HepG2 (cell line): ENCODE results near the gene NCBP2. TPM values are rescaled to one million over a fixed set of nuclear protein-coding genes. Genes with fewer than 3 reads are reported as not detected.

Source experiments
- NONO ChIP-seq, 2 experiments: fragments of 450-650 bp in 1 of 2; sonication (generic) in 1 of 2; formaldehyde crosslinking in 1 of 2; IDR thresholded peaks in 1 of 2; conservative IDR thresholded peaks in 1 of 2; 2 replicates each; pipeline versions ENCODE4 v1.6.1 to v1.8.0; 2017 to 2022; ENCODE audit warnings: mild to moderate bottlenecking in 1 of 2, missing genetic modification reagents in 1 of 2, moderate library complexity in 1 of 2
- SMYD3 ChIP-seq: sonication (generic); formaldehyde crosslinking; IDR thresholded peaks from 2 replicates; pipeline ENCODE4 v1.8.1; 2023; ENCODE audit warnings: mild to moderate bottlenecking, missing genetic modification reagents
- STAG1 ChIP-seq: sonication (generic); formaldehyde crosslinking; IDR thresholded peaks from 2 replicates; pipeline ENCODE4 v1.4.0; 2020; ENCODE audit warnings: missing genetic modification reagents
- ZBTB21 ChIP-seq: sonication (generic); formaldehyde crosslinking; IDR thresholded peaks from 2 replicates; pipeline ENCODE4 v1.4.0; 2020; ENCODE audit warnings: missing genetic modification reagents
- ZBTB7A ChIP-seq: sonication (generic); formaldehyde crosslinking; IDR thresholded peaks from 2 replicates; pipeline ENCODE4 v1.8.0; 2022; ENCODE audit warnings: mild to moderate bottlenecking, missing genetic modification reagents
- ZNF274 ChIP-seq: sonication (generic); formaldehyde crosslinking; IDR thresholded peaks from 2 replicates; pipeline ENCODE4 v1.5.1; 2020; ENCODE audit warnings: mild to moderate bottlenecking, missing genetic modification reagents
- ZNF460 ChIP-seq: sonication (generic); formaldehyde crosslinking; IDR thresholded peaks from 2 replicates; pipeline ENCODE4 v1.5.1; 2020; ENCODE audit warnings: missing genetic modification reagents, mild to moderate bottlenecking, borderline replicate concordance
- ZNF615 ChIP-seq: sonication (generic); formaldehyde crosslinking; IDR thresholded peaks from 2 replicates; pipeline ENCODE4 v1.5.0; 2020; ENCODE audit warnings: mild to moderate bottlenecking, missing genetic modification reagents, borderline replicate concordance
- ZNF724P ChIP-seq: sonication (generic); formaldehyde crosslinking; IDR thresholded peaks from 2 replicates; pipeline ENCODE4 v1.8.0; 2022; ENCODE audit warnings: missing genetic modification reagents, borderline replicate concordance
- ZNF782 ChIP-seq: sonication (generic); formaldehyde crosslinking; IDR thresholded peaks from 2 replicates; pipeline ENCODE4 v1.4.0; 2020; ENCODE audit warnings: missing genetic modification reagents, mild to moderate bottlenecking, borderline replicate concordance
- ZNF841 ChIP-seq: sonication (generic); formaldehyde crosslinking; IDR thresholded peaks from 2 replicates; pipeline ENCODE4 v1.8.1; 2023; ENCODE audit warnings: missing genetic modification reagents, borderline replicate concordance
- polyA plus RNA-seq, 8 experiments: library from polyadenylated mRNA; depleted of rRNA in 3 of 8; stranded (reverse) in 7 of 8; unstranded in 1 of 8; fragments of >200 nt; fragmentation: Illumina TruSeq in 4 of 8; extraction: Trizol in 4 of 8; gene quantifications; 2 replicates each; pipeline versions ENCODE4 v1.2.1 to v1.2.3, GENCODE V29; 2011 to 2016; ENCODE audit warnings: low read depth in 4 of 8, missing spikeins in 1 of 8, mixed read lengths in 1 of 8; ENCODE audit not compliant: insufficient read depth in 1 of 8
- total RNA-seq, 5 experiments: library from RNA; depleted of rRNA; stranded (reverse); fragments of >200 nt; fragmentation: Illumina TruSeq; extraction: Trizol; gene quantifications; 2 replicates each; pipeline ENCODE4 v1.2.3, GENCODE V29; 2016; ENCODE audit warnings: low read depth in 1 of 5
- TF ChIP-seq, protein P1 (sequence below): sonication (generic); formaldehyde crosslinking; IDR thresholded peaks from 2 replicates; pipeline ENCODE4 v1.9.0; 2021; ENCODE audit warnings: missing genetic modification reagents, borderline replicate concordance
- TF ChIP-seq, protein P2 (sequence below): sonication (generic); formaldehyde crosslinking; IDR thresholded peaks from 2 replicates; pipeline ENCODE4 v1.8.1; 2023; ENCODE audit warnings: mild to moderate bottlenecking, missing genetic modification reagents
- TF ChIP-seq, protein P3 (sequence below): sonication (generic); formaldehyde crosslinking; IDR thresholded peaks from 2 replicates; pipeline ENCODE4 v1.5.0; 2020; ENCODE audit warnings: missing genetic modification reagents
- TF ChIP-seq, protein P4 (sequence below): IDR thresholded peaks from 2 replicates; pipeline ENCODE4 v1.6.1; 2016; ENCODE audit warnings: low read depth
- TF ChIP-seq, protein P5 (sequence below): sonication (generic); formaldehyde crosslinking; IDR thresholded peaks from 2 replicates; pipeline ENCODE4 v1.4.0; 2020; ENCODE audit warnings: missing genetic modification reagents, mild to moderate bottlenecking, borderline replicate concordance
- TF ChIP-seq, protein P6 (sequence below): sonication (generic); formaldehyde crosslinking; IDR thresholded peaks from 2 replicates; pipeline ENCODE4 v1.4.0; 2020; ENCODE audit warnings: mild to moderate bottlenecking, missing genetic modification reagents
- TF ChIP-seq, protein P7 (sequence below): sonication (generic); formaldehyde crosslinking; IDR thresholded peaks from 2 replicates; pipeline ENCODE4 v1.8.0; 2022; ENCODE audit warnings: missing genetic modification reagents, low read depth, mild to moderate bottlenecking, borderline replicate concordance

The NCBP2 gene
- total and polyA plus RNA-seq, 2 of the 13 experiments (the other 11 are each of a cell fraction or from before 2014, with no cell fraction given), result 58.7 to 95.5 TPM

DNA sequence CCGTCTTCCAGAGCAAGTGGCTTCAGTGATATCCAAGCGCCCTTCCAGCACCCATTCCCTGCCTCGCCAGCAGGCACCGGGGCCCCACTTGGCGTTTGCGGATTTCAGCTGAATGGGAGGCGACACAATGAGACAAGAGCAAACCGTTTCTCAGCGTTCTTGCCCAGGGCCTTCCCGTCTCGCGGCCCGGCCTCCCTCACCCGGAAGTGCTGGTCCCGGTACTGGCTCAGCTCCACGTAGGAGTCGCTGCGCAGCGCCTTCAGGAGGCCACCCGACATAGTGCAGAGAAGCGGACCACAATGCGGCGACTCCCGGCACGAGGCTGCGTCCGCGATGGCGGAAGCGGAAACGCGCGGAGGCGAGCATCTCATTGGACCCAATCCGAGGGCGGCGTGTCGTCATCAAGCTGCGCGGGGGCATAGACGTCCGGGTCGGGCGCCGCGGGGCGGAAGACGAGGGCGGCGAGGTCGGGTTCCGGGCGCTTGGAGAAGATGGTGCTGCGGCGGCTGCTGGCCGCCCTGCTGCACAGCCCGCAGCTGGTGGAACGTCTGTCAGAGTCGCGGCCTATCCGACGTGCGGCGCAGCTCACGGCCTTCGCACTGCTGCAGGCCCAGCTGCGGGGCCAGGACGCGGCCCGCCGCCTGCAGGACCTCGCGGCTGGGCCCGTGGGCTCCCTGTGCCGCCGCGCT, at the start of gene NCBP2 (continued):
- TF ChIP-seq, protein P1, sequence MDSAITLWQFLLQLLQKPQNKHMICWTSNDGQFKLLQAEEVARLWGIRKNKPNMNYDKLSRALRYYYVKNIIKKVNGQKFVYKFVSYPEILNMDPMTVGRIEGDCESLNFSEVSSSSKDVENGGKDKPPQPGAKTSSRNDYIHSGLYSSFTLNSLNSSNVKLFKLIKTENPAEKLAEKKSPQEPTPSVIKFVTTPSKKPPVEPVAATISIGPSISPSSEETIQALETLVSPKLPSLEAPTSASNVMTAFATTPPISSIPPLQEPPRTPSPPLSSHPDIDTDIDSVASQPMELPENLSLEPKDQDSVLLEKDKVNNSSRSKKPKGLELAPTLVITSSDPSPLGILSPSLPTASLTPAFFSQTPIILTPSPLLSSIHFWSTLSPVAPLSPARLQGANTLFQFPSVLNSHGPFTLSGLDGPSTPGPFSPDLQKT (CRISPR knock-in tag), result peak; percentile 32; the same call in 1 of the 2 replicates
- TF ChIP-seq, protein P2, sequence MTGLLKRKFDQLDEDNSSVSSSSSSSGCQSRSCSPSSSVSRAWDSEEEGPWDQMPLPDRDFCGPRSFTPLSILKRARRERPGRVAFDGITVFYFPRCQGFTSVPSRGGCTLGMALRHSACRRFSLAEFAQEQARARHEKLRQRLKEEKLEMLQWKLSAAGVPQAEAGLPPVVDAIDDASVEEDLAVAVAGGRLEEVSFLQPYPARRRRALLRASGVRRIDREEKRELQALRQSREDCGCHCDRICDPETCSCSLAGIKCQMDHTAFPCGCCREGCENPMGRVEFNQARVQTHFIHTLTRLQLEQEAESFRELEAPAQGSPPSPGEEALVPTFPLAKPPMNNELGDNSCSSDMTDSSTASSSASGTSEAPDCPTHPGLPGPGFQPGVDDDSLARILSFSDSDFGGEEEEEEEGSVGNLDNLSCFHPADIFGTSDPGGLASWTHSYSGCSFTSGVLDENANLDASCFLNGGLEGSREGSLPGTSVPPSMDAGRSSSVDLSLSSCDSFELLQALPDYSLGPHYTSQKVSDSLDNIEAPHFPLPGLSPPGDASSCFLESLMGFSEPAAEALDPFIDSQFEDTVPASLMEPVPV (CRISPR knock-in tag), result peak; percentile 93
- TF ChIP-seq, protein P3, sequence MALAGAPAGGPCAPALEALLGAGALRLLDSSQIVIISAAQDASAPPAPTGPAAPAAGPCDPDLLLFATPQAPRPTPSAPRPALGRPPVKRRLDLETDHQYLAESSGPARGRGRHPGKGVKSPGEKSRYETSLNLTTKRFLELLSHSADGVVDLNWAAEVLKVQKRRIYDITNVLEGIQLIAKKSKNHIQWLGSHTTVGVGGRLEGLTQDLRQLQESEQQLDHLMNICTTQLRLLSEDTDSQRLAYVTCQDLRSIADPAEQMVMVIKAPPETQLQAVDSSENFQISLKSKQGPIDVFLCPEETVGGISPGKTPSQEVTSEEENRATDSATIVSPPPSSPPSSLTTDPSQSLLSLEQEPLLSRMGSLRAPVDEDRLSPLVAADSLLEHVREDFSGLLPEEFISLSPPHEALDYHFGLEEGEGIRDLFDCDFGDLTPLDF, result peak; percentile 83
- TF ChIP-seq ZNF615 (CRISPR knock-in tag), result no peak
- TF ChIP-seq, protein P4, sequence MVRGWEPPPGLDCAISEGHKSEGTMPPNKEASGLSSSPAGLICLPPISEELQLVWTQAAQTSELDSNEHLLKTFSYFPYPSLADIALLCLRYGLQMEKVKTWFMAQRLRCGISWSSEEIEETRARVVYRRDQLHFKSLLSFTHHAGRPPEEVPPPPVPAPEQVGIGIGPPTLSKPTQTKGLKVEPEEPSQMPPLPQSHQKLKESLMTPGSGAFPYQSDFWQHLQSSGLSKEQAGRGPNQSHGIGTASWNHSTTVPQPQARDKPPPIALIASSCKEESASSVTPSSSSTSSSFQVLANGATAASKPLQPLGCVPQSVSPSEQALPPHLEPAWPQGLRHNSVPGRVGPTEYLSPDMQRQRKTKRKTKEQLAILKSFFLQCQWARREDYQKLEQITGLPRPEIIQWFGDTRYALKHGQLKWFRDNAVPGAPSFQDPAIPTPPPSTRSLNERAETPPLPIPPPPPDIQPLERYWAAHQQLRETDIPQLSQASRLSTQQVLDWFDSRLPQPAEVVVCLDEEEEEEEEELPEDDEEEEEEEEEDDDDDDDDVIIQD (CRISPR knock-in tag), result peak; percentile 76
- no peak; the same call in 1 of the 2 replicates for TF ChIP-seq ZNF460 (CRISPR knock-in tag)
- TF ChIP-seq, protein P5, sequence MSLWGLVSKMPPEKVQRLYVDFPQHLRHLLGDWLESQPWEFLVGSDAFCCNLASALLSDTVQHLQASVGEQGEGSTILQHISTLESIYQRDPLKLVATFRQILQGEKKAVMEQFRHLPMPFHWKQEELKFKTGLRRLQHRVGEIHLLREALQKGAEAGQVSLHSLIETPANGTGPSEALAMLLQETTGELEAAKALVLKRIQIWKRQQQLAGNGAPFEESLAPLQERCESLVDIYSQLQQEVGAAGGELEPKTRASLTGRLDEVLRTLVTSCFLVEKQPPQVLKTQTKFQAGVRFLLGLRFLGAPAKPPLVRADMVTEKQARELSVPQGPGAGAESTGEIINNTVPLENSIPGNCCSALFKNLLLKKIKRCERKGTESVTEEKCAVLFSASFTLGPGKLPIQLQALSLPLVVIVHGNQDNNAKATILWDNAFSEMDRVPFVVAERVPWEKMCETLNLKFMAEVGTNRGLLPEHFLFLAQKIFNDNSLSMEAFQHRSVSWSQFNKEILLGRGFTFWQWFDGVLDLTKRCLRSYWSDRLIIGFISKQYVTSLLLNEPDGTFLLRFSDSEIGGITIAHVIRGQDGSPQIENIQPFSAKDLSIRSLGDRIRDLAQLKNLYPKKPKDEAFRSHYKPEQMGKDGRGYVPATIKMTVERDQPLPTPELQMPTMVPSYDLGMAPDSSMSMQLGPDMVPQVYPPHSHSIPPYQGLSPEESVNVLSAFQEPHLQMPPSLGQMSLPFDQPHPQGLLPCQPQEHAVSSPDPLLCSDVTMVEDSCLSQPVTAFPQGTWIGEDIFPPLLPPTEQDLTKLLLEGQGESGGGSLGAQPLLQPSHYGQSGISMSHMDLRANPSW (CRISPR knock-in tag), result 0 out of 2 replicates have a peak, but pooled peaks have one; percentile 48
- TF ChIP-seq ZNF782, result peak; percentile 75
- TF ChIP-seq, protein P6, sequence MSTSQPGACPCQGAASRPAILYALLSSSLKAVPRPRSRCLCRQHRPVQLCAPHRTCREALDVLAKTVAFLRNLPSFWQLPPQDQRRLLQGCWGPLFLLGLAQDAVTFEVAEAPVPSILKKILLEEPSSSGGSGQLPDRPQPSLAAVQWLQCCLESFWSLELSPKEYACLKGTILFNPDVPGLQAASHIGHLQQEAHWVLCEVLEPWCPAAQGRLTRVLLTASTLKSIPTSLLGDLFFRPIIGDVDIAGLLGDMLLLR (CRISPR knock-in tag), result peak; percentile 95
- TF ChIP-seq ZBTB7A (CRISPR knock-in tag), result 0 out of 2 replicates have a peak, but pooled peaks have one; percentile 70
- no peak for TF ChIP-seq ZNF841
- TF ChIP-seq STAG1 (CRISPR knock-in tag), result peak; percentile 83
- no peak for TF ChIP-seq ZBTB21
- TF ChIP-seq, protein P7, sequence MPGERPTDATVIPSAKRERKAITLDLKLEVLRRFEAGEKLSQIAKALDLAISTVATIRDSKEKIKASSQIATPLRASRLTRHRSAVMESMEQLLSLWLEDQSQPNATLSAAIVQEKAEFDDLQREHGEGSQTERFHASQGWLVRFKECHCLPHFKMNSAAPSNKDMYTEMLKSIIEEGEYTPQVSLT, result no peak
- peak; percentile 76; the same call in 1 of the 2 replicates for TF ChIP-seq ZNF724P (CRISPR knock-in tag)
- peak; percentile 22; the same call in 1 of the 2 replicates for TF ChIP-seq SMYD3
- TF ChIP-seq NONO (IDR thresholded peaks at IDR 0.05), result no peak
- TF ChIP-seq NONO (CRISPR knock-in tag; conservative IDR thresholded peaks at IDR 0.05), result peak; percentile 99
- TF ChIP-seq ZNF274, result peak; percentile 66
